ENCODE results near the gene CCL19. TPM values are rescaled to one million over a fixed set of nuclear protein-coding genes. Genes with fewer than 3 reads are reported as not detected.

Gene CCL19
- total and polyA plus RNA-seq, 2 experiments from 2014 or later = not detected

DNA sequence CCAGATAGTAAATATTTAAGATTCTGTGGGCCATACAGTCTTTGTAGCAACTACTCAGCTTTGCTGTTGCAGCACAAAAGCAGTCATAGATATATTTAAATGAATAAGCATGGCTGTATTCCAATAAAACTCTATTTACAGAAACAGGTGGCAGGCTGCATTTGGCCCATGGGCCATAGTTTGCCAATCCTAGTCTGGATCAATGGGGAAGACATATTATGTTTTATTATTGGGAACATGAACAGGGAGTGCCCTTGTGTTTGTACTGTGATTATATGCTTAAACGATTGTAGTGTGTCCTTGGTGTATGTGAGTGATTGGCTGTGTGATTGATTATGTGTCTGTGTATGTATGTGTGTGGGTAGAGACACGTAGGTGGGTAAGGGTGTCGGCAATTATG is 16.6 kb downstream of the CCL19 start:
- ATAC-seq (no peak), DNase-seq (ENCODE audit: low spot score) (no peak)
- Histone ChIP-seq H3F3A (replicated peaks; ENCODE audit: low read depth) (no peaks in the 10 kb centered on the region), H3K27me3 (ENCODE audit: insufficient read depth) (no peaks in the 10 kb centered on the region), H3K4me3 (no peak overlapping the region), H3K27ac (ENCODE audit: low read depth) (no peak overlapping the region), H3K4me2 (no peak overlapping the region), H3K9me2 (ENCODE audit: insufficient read depth) (no peaks in the 10 kb centered on the region), H3K4me1 (ENCODE audit: insufficient read depth) (no peaks in the 10 kb centered on the region), H2AFZ (no peak overlapping the region), H4K20me1 (replicated peaks; ENCODE audit: insufficient read depth) (no peaks in the 10 kb centered on the region; the same call in 1 of the 2 replicates), H3K79me2 (replicated peaks; ENCODE audit: insufficient read depth) (no peaks in the 10 kb centered on the region), H3K36me3 (ENCODE audit: insufficient read depth) (no peaks in the 10 kb centered on the region)
- TF ChIP-seq, protein P1, sequence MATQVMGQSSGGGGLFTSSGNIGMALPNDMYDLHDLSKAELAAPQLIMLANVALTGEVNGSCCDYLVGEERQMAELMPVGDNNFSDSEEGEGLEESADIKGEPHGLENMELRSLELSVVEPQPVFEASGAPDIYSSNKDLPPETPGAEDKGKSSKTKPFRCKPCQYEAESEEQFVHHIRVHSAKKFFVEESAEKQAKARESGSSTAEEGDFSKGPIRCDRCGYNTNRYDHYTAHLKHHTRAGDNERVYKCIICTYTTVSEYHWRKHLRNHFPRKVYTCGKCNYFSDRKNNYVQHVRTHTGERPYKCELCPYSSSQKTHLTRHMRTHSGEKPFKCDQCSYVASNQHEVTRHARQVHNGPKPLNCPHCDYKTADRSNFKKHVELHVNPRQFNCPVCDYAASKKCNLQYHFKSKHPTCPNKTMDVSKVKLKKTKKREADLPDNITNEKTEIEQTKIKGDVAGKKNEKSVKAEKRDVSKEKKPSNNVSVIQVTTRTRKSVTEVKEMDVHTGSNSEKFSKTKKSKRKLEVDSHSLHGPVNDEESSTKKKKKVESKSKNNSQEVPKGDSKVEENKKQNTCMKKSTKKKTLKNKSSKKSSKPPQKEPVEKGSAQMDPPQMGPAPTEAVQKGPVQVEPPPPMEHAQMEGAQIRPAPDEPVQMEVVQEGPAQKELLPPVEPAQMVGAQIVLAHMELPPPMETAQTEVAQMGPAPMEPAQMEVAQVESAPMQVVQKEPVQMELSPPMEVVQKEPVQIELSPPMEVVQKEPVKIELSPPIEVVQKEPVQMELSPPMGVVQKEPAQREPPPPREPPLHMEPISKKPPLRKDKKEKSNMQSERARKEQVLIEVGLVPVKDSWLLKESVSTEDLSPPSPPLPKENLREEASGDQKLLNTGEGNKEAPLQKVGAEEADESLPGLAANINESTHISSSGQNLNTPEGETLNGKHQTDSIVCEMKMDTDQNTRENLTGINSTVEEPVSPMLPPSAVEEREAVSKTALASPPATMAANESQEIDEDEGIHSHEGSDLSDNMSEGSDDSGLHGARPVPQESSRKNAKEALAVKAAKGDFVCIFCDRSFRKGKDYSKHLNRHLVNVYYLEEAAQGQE (IDR thresholded peaks at IDR 0.05; ENCODE audit: unreplicated experiment) = no peak
- TF ChIP-seq POLR2AphosphoS5 (IDR thresholded peaks at IDR 0.05; ENCODE audit: low read depth) (no peak), EZH2phosphoT487 (IDR thresholded peaks at IDR 0.05; ENCODE audit: unreplicated experiment) (no peak), NANOG (IDR thresholded peaks at IDR 0.05; ENCODE audit: borderline replicate concordance) (no peak), ZNF114 (CRISPR knock-in tag; IDR thresholded peaks at IDR 0.05) (no peak), CREB1 (CRISPR knock-in tag; IDR thresholded peaks at IDR 0.05; ENCODE audit: low read depth) (no peak), ZNF331 (CRISPR knock-in tag; IDR thresholded peaks at IDR 0.05; ENCODE audit: low read depth) (no peak), JUNB (IDR thresholded peaks at IDR 0.05; ENCODE audit: unreplicated experiment) (no peak), EZH2 (IDR thresholded peaks at IDR 0.05; ENCODE audit: low read depth, unreplicated experiment) (no peak), STAT1 (IDR thresholded peaks at IDR 0.05; ENCODE audit: unreplicated experiment) (no peak)
- TF ChIP-seq, protein P2, sequence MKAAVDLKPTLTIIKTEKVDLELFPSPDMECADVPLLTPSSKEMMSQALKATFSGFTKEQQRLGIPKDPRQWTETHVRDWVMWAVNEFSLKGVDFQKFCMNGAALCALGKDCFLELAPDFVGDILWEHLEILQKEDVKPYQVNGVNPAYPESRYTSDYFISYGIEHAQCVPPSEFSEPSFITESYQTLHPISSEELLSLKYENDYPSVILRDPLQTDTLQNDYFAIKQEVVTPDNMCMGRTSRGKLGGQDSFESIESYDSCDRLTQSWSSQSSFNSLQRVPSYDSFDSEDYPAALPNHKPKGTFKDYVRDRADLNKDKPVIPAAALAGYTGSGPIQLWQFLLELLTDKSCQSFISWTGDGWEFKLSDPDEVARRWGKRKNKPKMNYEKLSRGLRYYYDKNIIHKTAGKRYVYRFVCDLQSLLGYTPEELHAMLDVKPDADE (IDR thresholded peaks at IDR 0.05) = no peak
- TF ChIP-seq, protein P3, sequence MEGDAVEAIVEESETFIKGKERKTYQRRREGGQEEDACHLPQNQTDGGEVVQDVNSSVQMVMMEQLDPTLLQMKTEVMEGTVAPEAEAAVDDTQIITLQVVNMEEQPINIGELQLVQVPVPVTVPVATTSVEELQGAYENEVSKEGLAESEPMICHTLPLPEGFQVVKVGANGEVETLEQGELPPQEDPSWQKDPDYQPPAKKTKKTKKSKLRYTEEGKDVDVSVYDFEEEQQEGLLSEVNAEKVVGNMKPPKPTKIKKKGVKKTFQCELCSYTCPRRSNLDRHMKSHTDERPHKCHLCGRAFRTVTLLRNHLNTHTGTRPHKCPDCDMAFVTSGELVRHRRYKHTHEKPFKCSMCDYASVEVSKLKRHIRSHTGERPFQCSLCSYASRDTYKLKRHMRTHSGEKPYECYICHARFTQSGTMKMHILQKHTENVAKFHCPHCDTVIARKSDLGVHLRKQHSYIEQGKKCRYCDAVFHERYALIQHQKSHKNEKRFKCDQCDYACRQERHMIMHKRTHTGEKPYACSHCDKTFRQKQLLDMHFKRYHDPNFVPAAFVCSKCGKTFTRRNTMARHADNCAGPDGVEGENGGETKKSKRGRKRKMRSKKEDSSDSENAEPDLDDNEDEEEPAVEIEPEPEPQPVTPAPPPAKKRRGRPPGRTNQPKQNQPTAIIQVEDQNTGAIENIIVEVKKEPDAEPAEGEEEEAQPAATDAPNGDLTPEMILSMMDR (conservative IDR thresholded peaks at IDR 0.05; ENCODE audit: low read depth in 2 of 2) = no peak
- TF ChIP-seq, protein P4, sequence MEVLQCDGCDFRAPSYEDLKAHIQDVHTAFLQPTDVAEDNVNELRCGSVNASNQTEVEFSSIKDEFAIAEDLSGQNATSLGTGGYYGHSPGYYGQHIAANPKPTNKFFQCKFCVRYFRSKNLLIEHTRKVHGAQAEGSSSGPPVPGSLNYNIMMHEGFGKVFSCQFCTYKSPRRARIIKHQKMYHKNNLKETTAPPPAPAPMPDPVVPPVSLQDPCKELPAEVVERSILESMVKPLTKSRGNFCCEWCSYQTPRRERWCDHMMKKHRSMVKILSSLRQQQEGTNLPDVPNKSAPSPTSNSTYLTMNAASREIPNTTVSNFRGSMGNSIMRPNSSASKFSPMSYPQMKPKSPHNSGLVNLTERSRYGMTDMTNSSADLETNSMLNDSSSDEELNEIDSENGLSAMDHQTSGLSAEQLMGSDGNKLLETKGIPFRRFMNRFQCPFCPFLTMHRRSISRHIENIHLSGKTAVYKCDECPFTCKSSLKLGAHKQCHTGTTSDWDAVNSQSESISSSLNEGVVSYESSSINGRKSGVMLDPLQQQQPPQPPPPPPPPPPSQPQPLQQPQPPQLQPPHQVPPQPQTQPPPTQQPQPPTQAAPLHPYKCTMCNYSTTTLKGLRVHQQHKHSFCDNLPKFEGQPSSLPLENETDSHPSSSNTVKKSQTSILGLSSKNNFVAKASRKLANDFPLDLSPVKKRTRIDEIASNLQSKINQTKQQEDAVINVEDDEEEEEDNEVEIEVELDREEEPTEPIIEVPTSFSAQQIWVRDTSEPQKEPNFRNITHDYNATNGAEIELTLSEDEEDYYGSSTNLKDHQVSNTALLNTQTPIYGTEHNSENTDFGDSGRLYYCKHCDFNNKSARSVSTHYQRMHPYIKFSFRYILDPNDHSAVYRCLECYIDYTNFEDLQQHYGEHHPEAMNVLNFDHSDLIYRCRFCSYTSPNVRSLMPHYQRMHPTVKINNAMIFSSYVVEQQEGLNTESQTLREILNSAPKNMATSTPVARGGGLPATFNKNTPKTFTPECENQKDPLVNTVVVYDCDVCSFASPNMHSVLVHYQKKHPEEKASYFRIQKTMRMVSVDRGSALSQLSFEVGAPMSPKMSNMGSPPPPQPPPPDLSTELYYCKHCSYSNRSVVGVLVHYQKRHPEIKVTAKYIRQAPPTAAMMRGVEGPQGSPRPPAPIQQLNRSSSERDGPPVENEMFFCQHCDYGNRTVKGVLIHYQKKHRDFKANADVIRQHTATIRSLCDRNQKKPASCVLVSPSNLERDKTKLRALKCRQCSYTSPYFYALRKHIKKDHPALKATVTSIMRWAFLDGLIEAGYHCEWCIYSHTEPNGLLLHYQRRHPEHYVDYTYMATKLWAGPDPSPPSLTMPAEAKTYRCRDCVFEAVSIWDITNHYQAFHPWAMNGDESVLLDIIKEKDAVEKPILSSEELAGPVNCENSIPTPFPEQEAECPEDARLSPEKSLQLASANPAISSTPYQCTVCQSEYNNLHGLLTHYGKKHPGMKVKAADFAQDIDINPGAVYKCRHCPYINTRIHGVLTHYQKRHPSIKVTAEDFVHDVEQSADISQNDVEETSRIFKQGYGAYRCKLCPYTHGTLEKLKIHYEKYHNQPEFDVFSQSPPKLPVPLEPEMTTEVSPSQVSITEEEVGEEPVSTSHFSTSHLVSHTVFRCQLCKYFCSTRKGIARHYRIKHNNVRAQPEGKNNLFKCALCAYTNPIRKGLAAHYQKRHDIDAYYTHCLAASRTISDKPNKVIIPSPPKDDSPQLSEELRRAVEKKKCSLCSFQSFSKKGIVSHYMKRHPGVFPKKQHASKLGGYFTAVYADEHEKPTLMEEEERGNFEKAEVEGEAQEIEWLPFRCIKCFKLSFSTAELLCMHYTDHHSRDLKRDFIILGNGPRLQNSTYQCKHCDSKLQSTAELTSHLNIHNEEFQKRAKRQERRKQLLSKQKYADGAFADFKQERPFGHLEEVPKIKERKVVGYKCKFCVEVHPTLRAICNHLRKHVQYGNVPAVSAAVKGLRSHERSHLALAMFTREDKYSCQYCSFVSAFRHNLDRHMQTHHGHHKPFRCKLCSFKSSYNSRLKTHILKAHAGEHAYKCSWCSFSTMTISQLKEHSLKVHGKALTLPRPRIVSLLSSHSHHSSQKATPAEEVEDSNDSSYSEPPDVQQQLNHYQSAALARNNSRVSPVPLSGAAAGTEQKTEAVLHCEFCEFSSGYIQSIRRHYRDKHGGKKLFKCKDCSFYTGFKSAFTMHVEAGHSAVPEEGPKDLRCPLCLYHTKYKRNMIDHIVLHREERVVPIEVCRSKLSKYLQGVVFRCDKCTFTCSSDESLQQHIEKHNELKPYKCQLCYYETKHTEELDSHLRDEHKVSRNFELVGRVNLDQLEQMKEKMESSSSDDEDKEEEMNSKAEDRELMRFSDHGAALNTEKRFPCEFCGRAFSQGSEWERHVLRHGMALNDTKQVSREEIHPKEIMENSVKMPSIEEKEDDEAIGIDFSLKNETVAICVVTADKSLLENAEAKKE (CRISPR knock-in tag; IDR thresholded peaks at IDR 0.05) = no peak
- Mint-ChIP-seq H3K27me3 (ENCODE audit: insufficient read depth, low read depth, poor library complexity) (peaks cover 15% of the 10 kb centered on the region), H3K36me3 (ENCODE audit: low read depth) (peaks cover 10% of the 10 kb centered on the region), H3K9me3 (peaks cover 9% of the 10 kb centered on the region), H3K4me3 (no peak overlapping the region), H3K27ac (no peak overlapping the region), H3K4me1 (peaks cover 3% of the 10 kb centered on the region; the same call in 2 of the 3 replicates)

Data from GM23338 (cell line).